Duodenal mucosa (tissue), 2 donors: ENCODE results near the gene SORCS2.

Experiments used
- H3K27ac ChIP-seq: one replicate; pipeline ENCODE4 v1.7.0; 2013; ENCODE audit warnings: low read depth, low read length
- H3K27me3 ChIP-seq, 2 donors: one replicate each; pipeline ENCODE4 v1.7.0; 2013; ENCODE audit warnings: low read length in 2 of 2, control low read depth in 1 of 2; ENCODE audit not compliant: insufficient read depth in 2 of 2, control insufficient read depth in 1 of 2
- H3K36me3 ChIP-seq, 2 donors: one replicate each; pipeline ENCODE4 v1.7.0; 2013; ENCODE audit warnings: low read length in 2 of 2, control low read depth in 1 of 2; ENCODE audit not compliant: insufficient read depth in 2 of 2, control insufficient read depth in 1 of 2
- H3K4me1 ChIP-seq, 2 donors: one replicate each; pipeline ENCODE4 v1.7.0; 2013; ENCODE audit warnings: low read length in 2 of 2, control low read depth in 1 of 2; ENCODE audit not compliant: insufficient read depth in 2 of 2, control insufficient read depth in 1 of 2
- H3K4me3 ChIP-seq, 2 donors: one replicate each; pipeline ENCODE4 v1.7.0; 2013; ENCODE audit warnings: low read length in 2 of 2, low read depth in 1 of 2
- H3K9ac ChIP-seq, 2 donors: one replicate each; pipeline ENCODE4 v1.7.0; 2013; ENCODE audit warnings: low read length in 2 of 2, low read depth in 1 of 2
- H3K9me3 ChIP-seq, 2 donors: one replicate each; pipeline ENCODE4 v1.7.0; 2013; ENCODE audit warnings: low read length in 2 of 2, control low read depth in 1 of 2; ENCODE audit not compliant: control insufficient read depth in 1 of 2

SORCS2 gene

DNA sequence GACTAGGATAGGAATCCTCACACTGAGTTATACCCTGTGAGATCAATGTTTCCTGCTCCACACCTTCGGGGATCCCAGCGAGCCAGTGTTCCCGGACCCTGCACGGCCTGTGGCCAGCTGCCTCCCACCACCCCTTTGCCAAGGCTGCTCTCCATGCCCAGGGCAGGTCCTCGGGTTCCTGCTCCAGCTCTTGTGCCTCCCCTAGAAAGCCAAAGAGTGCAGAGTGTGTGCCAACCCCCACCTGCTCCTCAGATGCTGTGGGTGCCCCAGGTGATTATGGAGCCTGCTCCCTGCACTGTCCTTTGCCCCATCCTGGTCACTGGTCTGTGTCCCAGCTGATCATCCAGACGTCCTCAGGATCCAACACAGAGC lies 500.9 kb downstream of the SORCS2 start:
- peaks cover 0 to 8% of the 10 kb centered on the region in 2 donors for H3K4me1 ChIP-seq
- no peaks in the 10 kb centered on the region for H3K9me3 ChIP-seq
- H3K27me3 ChIP-seq = no peaks in the 10 kb centered on the region
- no peak overlapping the region for H3K27ac ChIP-seq
- no peaks in the 10 kb centered on the region for H3K36me3 ChIP-seq
- H3K4me3 ChIP-seq = no peak overlapping the region
- H3K9ac ChIP-seq = no peak overlapping the region

DNA sequence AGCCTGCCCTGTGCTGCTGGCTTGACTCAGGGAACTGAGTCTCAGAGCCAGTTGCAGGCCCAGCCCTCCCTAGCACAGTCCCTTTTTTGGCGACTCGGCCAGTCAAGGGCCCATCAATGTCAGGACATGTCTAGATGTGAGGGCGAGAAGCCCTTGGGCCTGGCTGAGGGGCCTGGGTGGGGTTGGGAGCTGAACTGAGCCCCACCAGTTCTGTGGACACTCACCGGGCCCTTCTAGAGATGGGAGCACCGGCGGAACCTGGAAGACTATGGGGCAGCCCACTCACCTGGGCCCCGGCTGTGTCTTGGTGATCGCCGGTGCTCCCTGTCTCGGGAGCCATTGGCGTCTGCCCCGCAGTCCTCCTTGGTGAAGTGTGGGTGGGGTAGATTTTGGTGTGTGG lies 501.4 kb downstream of the SORCS2 start:
- H3K4me1 ChIP-seq = peaks cover 0 to 8% of the 10 kb centered on the region in 2 donors
- no peaks in the 10 kb centered on the region for H3K27me3 ChIP-seq
- H3K27ac ChIP-seq = no peak overlapping the region
- H3K4me3 ChIP-seq = no peak overlapping the region
- no peak overlapping the region for H3K9ac ChIP-seq
- no peaks in the 10 kb centered on the region for H3K9me3 ChIP-seq
- H3K36me3 ChIP-seq = no peaks in the 10 kb centered on the region

- Histone ChIP-seq H3K9me3 (no peaks in the 10 kb centered on the region), H3K27me3 (no peaks in the 10 kb centered on the region), H3K27ac (no peak overlapping the region)
Measured at GRCh38 chr4:7694324-7694723, 502.0 kb downstream of the SORCS2 start.

GRCh38 chr4:7697343-7697742 lies 505.0 kb downstream of the SORCS2 start:
- no peaks in the 10 kb centered on the region for H3K27me3 ChIP-seq
- H3K9ac ChIP-seq = no peak overlapping the region
- H3K27ac ChIP-seq = no peak overlapping the region
- H3K36me3 ChIP-seq = no peaks in the 10 kb centered on the region
- H3K4me3 ChIP-seq = no peak overlapping the region
- H3K9me3 ChIP-seq = no peaks in the 10 kb centered on the region
- H3K4me1 ChIP-seq = peaks cover 0 to 8% of the 10 kb centered on the region in 2 donors

More at GRCh38 chr4:7694324-7694723, 502.0 kb downstream of the SORCS2 start:
- Histone ChIP-seq H3K9ac (no peak overlapping the region), H3K4me3 (no peak overlapping the region), H3K36me3 (no peaks in the 10 kb centered on the region), H3K4me1 (peaks cover 0 to 8% of the 10 kb centered on the region in 2 donors)

DNA sequence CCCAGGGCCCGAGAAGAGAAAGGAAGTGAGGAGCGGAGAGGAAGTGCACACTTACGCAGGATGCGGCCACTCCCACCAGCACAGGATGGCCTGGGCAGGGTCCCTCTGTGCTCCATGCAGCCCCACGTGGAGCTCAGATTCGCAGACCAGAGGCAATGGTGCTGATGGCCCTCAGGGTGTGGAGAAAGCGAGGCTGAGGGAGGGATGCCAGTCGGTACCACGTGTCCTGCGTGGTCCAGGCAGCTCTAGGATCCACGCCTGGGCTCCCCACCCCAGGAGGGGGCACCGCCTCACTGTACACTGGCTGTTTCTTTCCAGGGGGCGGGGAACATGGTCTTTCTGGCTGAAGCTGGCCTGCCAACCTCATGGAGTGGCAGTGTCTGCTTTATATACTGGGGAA lies 505.5 kb downstream of the SORCS2 start:
- Histone ChIP-seq H3K9ac (no peak overlapping the region), H3K36me3 (no peaks in the 10 kb centered on the region), H3K27me3 (no peaks in the 10 kb centered on the region), H3K27ac (peak overlapping the region; percentile 6), H3K4me3 (no peak overlapping the region), H3K4me1 (peaks cover 0 to 8% of the 10 kb centered on the region in 2 donors), H3K9me3 (no peaks in the 10 kb centered on the region)

DNA sequence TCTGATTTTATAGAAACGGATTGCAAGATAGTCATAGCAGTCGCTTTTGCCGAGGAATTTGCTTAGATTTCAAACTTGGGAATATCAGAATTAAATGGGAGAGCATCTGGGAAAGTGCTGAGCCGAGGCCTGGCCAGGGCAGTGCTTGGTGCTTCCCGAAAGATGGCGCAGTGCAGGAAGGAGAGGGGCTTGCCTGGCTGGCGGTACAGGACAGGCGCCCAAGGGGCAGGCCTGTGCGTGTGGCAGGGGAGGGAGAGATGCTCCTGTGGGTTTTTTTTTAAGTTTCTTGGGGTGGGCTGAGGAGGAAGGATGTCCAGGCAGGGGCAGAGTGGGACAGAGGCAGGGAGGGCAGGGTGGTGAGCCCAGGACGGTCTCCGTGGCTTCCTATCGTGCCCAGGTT lies 506.2 kb downstream of the SORCS2 start:
- no peak overlapping the region for H3K4me3 ChIP-seq
- H3K36me3 ChIP-seq = no peaks in the 10 kb centered on the region
- no peaks in the 10 kb centered on the region for H3K9me3 ChIP-seq
- no peak overlapping the region for H3K27ac ChIP-seq
- no peaks in the 10 kb centered on the region for H3K27me3 ChIP-seq
- peaks cover 0 to 8% of the 10 kb centered on the region in 2 donors for H3K4me1 ChIP-seq
- H3K9ac ChIP-seq = no peak overlapping the region

GRCh38 chr4:7699031-7699430 lies 506.7 kb downstream of the SORCS2 start:
- no peak overlapping the region for H3K4me3 ChIP-seq
- H3K27me3 ChIP-seq = no peaks in the 10 kb centered on the region
- H3K27ac ChIP-seq = no peak overlapping the region
- no peaks in the 10 kb centered on the region for H3K9me3 ChIP-seq
- no peak overlapping the region for H3K9ac ChIP-seq
- H3K4me1 ChIP-seq = peaks cover 0 to 8% of the 10 kb centered on the region in 2 donors
- no peaks in the 10 kb centered on the region for H3K36me3 ChIP-seq

DNA sequence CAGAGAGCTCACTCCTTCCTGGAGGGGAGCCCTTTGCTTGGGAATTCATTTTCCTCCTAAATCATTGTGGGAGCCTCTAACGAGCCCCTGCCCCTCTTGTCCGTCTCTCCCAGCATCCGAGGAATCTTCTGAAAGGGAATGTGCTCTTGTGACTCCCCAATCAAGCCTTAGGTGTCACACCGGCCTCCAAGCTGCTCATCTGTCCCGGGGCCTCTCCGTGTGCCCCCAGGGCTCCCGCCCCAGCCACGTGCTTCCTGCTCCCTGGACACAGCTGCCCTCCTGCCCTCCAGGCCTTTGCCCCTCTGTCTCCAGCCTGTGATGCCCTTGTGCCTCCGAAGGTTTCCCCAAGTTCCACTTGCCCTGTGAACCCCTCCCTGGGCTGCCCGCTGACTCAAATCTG lies 507.5 kb downstream of the SORCS2 start:
- H3K27me3 ChIP-seq = no peaks in the 10 kb centered on the region
- H3K4me3 ChIP-seq = no peak overlapping the region
- H3K9ac ChIP-seq = no peak overlapping the region
- no peaks in the 10 kb centered on the region for H3K9me3 ChIP-seq
- H3K4me1 ChIP-seq = peaks cover 0 to 8% of the 10 kb centered on the region in 2 donors
- no peak overlapping the region for H3K27ac ChIP-seq
- no peaks in the 10 kb centered on the region for H3K36me3 ChIP-seq

DNA sequence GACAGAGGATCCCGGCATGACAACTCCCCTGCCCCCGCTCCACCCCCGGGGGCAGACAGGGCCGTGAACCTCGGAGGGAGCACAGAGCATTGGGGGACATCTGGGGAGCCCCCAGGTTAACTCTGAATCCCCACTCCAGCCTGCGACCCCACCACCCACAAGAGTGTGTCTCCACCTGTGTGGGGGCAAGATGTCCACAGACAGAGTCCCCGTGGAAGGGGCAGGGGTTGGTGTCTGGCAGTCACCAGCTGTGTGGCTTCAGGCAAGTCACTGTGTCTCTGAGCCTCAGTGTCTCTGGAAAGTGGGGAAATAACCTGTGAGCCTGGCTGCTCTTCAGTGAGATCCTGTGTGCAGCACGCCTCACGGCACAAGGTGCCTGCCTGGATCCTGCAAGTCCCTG lies 508.3 kb downstream of the SORCS2 start:
- no peaks in the 10 kb centered on the region for H3K36me3 ChIP-seq
- no peak overlapping the region for H3K9ac ChIP-seq
- no peaks in the 10 kb centered on the region for H3K9me3 ChIP-seq
- no peak overlapping the region for H3K4me3 ChIP-seq
- H3K4me1 ChIP-seq = peaks cover 0 to 8% of the 10 kb centered on the region in 2 donors
- no peak overlapping the region for H3K27ac ChIP-seq
- no peaks in the 10 kb centered on the region for H3K27me3 ChIP-seq

DNA sequence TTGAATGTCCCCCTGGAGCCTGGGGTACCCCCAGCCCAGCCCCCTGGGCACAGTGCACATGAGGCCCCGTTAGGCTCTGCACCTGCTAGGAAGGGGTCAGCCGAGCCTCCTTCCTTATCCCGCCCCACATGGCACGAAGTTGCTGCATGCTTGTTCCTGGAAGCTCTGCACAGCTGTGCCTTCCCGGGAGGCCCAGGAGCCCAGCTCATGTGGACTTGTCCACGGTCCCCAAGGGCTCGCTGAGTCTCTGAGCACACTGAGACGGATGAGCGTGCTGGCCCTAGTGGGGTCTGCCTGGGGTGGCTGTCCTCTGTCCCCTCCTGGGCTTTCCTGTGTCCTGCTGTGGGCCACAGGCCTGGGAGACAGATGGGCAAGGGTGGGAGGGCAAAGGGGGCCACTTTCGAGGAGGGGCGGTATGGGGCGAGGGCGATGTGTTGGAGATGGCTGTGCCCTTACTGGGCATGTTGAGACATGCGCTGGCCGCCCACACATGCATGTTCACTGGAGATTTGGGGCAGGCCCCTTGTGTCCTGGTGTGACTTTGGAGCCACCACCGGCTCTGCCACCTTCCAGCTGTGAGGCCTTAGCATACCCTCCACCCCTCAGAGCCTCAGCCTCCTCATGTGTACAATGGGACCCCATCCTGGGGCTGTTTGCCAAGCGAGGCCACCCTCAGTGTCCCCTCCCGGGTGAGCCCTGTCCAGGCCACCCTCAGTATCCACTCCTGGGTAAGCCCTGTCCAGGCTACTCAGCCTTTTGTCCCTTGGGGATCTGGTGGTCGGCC lies 509.7 kb downstream of the SORCS2 start:
- Histone ChIP-seq H3K9ac (no peak overlapping the region), H3K4me1 (peaks cover 0 to 8% of the 10 kb centered on the region in 2 donors), H3K27ac (no peak overlapping the region), H3K36me3 (no peaks in the 10 kb centered on the region), H3K4me3 (no peak overlapping the region), H3K9me3 (no peaks in the 10 kb centered on the region), H3K27me3 (no peaks in the 10 kb centered on the region)
